ENCODE data around the gene CD244.

Gene CD244

GRCh38 chr1:160827418-160827817 lies 35.3 kb downstream of the CD244 start:
- H3K27me3 Mint-ChIP-seq, result no peaks in the 10 kb centered on the region
- no peaks in the 10 kb centered on the region for H3K9me3 Mint-ChIP-seq
- H3K4me1 Mint-ChIP-seq, result peaks cover 8% of the 10 kb centered on the region
- ATAC-seq (ENCODE audit: low read depth), result no peak
- no peak for DNase-seq (ENCODE audit: low spot score in 2 of 2)
- no peak overlapping the region for H3K4me3 Mint-ChIP-seq
- H3K27ac Mint-ChIP-seq, result peak overlapping the region; percentile 80
- H3K36me3 Mint-ChIP-seq, result peaks cover 25% of the 10 kb centered on the region

- H3K4me3 Mint-ChIP-seq, result no peak overlapping the region
- peaks cover 8% of the 10 kb centered on the region for H3K4me1 Mint-ChIP-seq
- ATAC-seq (ENCODE audit: low read depth), result no peak
- peaks cover 33% of the 10 kb centered on the region for H3K36me3 Mint-ChIP-seq
- DNase-seq (ENCODE audit: low spot score in 2 of 2), result no peak
- H3K27ac Mint-ChIP-seq, result peak overlapping the region; percentile 21
- no peaks in the 10 kb centered on the region for H3K27me3 Mint-ChIP-seq
- H3K9me3 Mint-ChIP-seq, result no peaks in the 10 kb centered on the region
Measured at GRCh38 chr1:160826546-160826945, 36.1 kb downstream of the CD244 start.

- ATAC-seq (ENCODE audit: low read depth) (no peak), DNase-seq (ENCODE audit: low spot score in 2 of 2) (no peak)
- no peaks in the 10 kb centered on the region for H3K27me3 Mint-ChIP-seq
- H3K4me3 Mint-ChIP-seq, result no peak overlapping the region
- H3K9me3 Mint-ChIP-seq, result no peaks in the 10 kb centered on the region
- peaks cover 45% of the 10 kb centered on the region for H3K36me3 Mint-ChIP-seq
- H3K4me1 Mint-ChIP-seq, result no peaks in the 10 kb centered on the region
- peak overlapping the region; percentile 62 for H3K27ac Mint-ChIP-seq
Measured at GRCh38 chr1:160823296-160823695, 39.4 kb downstream of the CD244 start.

GRCh38 chr1:160821627-160822026 lies 41.1 kb downstream of the CD244 start:
- Mint-ChIP-seq H3K27me3 (no peaks in the 10 kb centered on the region), H3K4me1 (no peaks in the 10 kb centered on the region), H3K9me3 (no peaks in the 10 kb centered on the region), H3K4me3 (no peak overlapping the region), H3K36me3 (peaks cover 35% of the 10 kb centered on the region), H3K27ac (no peak overlapping the region)
- DNase-seq (ENCODE audit: low spot score in 2 of 2), result no peak
- ATAC-seq (ENCODE audit: low read depth), result no peak

- peaks cover 40% of the 10 kb centered on the region for H3K36me3 Mint-ChIP-seq
- H3K27ac Mint-ChIP-seq, result peak overlapping the region; percentile 88
- no peaks in the 10 kb centered on the region for H3K27me3 Mint-ChIP-seq
- no peak overlapping the region for H3K4me3 Mint-ChIP-seq
- no peaks in the 10 kb centered on the region for H3K4me1 Mint-ChIP-seq
- DNase-seq (ENCODE audit: low spot score in 2 of 2) (no peak), ATAC-seq (ENCODE audit: low read depth) (no peak)
- H3K9me3 Mint-ChIP-seq, result no peaks in the 10 kb centered on the region
Measured at GRCh38 chr1:160819186-160819585, 43.5 kb downstream of the CD244 start.

- Mint-ChIP-seq H3K27ac (peak overlapping the region; percentile 88), H3K4me1 (no peaks in the 10 kb centered on the region), H3K27me3 (no peaks in the 10 kb centered on the region), H3K4me3 (no peak overlapping the region), H3K36me3 (peaks cover 46% of the 10 kb centered on the region), H3K9me3 (no peaks in the 10 kb centered on the region)
- no peak for DNase-seq (ENCODE audit: low spot score in 2 of 2)
- ATAC-seq (ENCODE audit: low read depth), result no peak
Measured at GRCh38 chr1:160818207-160818937, 44.3 kb downstream of the CD244 start.

- peaks cover 22% of the 10 kb centered on the region for H3K4me1 Mint-ChIP-seq
- no peak overlapping the region for H3K27ac Mint-ChIP-seq
- no peaks in the 10 kb centered on the region for H3K27me3 Mint-ChIP-seq
- H3K36me3 Mint-ChIP-seq, result peaks cover 48% of the 10 kb centered on the region
- no peak overlapping the region for H3K4me3 Mint-ChIP-seq
- no peaks in the 10 kb centered on the region for H3K9me3 Mint-ChIP-seq
- no peak for DNase-seq (ENCODE audit: low spot score in 2 of 2)
- no peak for ATAC-seq (ENCODE audit: low read depth)
Measured at GRCh38 chr1:160814856-160815255, 47.8 kb downstream of the CD244 start.

GRCh38 chr1:160814316-160814715 lies 48.4 kb downstream of the CD244 start:
- Mint-ChIP-seq H3K4me1 (peaks cover 24% of the 10 kb centered on the region), H3K4me3 (no peak overlapping the region), H3K36me3 (peaks cover 45% of the 10 kb centered on the region), H3K9me3 (no peaks in the 10 kb centered on the region), H3K27me3 (no peaks in the 10 kb centered on the region), H3K27ac (peak overlapping the region; percentile 68)
- no peak for ATAC-seq (ENCODE audit: low read depth)
- DNase-seq (ENCODE audit: low spot score in 2 of 2), result no peak

GRCh38 chr1:160813215-160813614 lies 49.5 kb downstream of the CD244 start:
- Mint-ChIP-seq H3K36me3 (peaks cover 47% of the 10 kb centered on the region), H3K27ac (peak overlapping the region; percentile 68), H3K27me3 (no peaks in the 10 kb centered on the region), H3K4me3 (no peak overlapping the region), H3K9me3 (no peaks in the 10 kb centered on the region), H3K4me1 (peaks cover 24% of the 10 kb centered on the region)
- ATAC-seq (ENCODE audit: low read depth) (no peak), DNase-seq (ENCODE audit: low spot score in 2 of 2) (no peak)

GRCh38 chr1:160811147-160811546 lies 51.5 kb downstream of the CD244 start:
- ATAC-seq (ENCODE audit: low read depth) (no peak), DNase-seq (ENCODE audit: low spot score in 2 of 2) (no peak)
- Mint-ChIP-seq H3K36me3 (peaks cover 60% of the 10 kb centered on the region), H3K4me3 (no peak overlapping the region), H3K27ac (peak overlapping the region; percentile 56), H3K9me3 (peaks cover 8% of the 10 kb centered on the region), H3K4me1 (peaks cover 35% of the 10 kb centered on the region), H3K27me3 (no peaks in the 10 kb centered on the region)

- Mint-ChIP-seq H3K27me3 (no peaks in the 10 kb centered on the region), H3K4me3 (no peak overlapping the region), H3K27ac (peak overlapping the region; percentile 56), H3K9me3 (peaks cover 12% of the 10 kb centered on the region), H3K36me3 (peaks cover 62% of the 10 kb centered on the region), H3K4me1 (peaks cover 40% of the 10 kb centered on the region)
- DNase-seq (ENCODE audit: low spot score in 2 of 2), result no peak
- no peak for ATAC-seq (ENCODE audit: low read depth)
Measured at GRCh38 chr1:160810486-160810885, 52.2 kb downstream of the CD244 start.

- H3K27ac Mint-ChIP-seq, result no peak overlapping the region
- H3K36me3 Mint-ChIP-seq, result peaks cover 66% of the 10 kb centered on the region
- DNase-seq (ENCODE audit: low spot score in 2 of 2), result no peak
- H3K4me3 Mint-ChIP-seq, result no peak overlapping the region
- H3K27me3 Mint-ChIP-seq, result no peaks in the 10 kb centered on the region
- peaks cover 53% of the 10 kb centered on the region for H3K4me1 Mint-ChIP-seq
- peaks cover 12% of the 10 kb centered on the region for H3K9me3 Mint-ChIP-seq
- no peak for ATAC-seq (ENCODE audit: low read depth)
Measured at GRCh38 chr1:160808289-160808688, 54.4 kb downstream of the CD244 start.

- no peaks in the 10 kb centered on the region for H3K27me3 Mint-ChIP-seq
- H3K9me3 Mint-ChIP-seq, result peaks cover 12% of the 10 kb centered on the region
- no peak for ATAC-seq (ENCODE audit: low read depth)
- H3K36me3 Mint-ChIP-seq, result peaks cover 65% of the 10 kb centered on the region
- DNase-seq (ENCODE audit: low spot score in 2 of 2), result no peak
- peaks cover 50% of the 10 kb centered on the region for H3K4me1 Mint-ChIP-seq
- H3K27ac Mint-ChIP-seq, result peak overlapping the region; percentile 85
- no peak overlapping the region for H3K4me3 Mint-ChIP-seq
Measured at GRCh38 chr1:160807738-160808137, 54.9 kb downstream of the CD244 start.

- Mint-ChIP-seq H3K4me3 (no peak overlapping the region), H3K9me3 (peaks cover 13% of the 10 kb centered on the region), H3K27ac (peak overlapping the region; percentile 85), H3K4me1 (peaks cover 53% of the 10 kb centered on the region), H3K27me3 (no peaks in the 10 kb centered on the region), H3K36me3 (peaks cover 68% of the 10 kb centered on the region)
- no peak for ATAC-seq (ENCODE audit: low read depth)
- DNase-seq (ENCODE audit: low spot score in 2 of 2), result no peak
Measured at GRCh38 chr1:160807247-160807646, 55.4 kb downstream of the CD244 start.

- peaks cover 13% of the 10 kb centered on the region for H3K9me3 Mint-ChIP-seq
- no peak for ATAC-seq (ENCODE audit: low read depth)
- no peaks in the 10 kb centered on the region for H3K27me3 Mint-ChIP-seq
- peak overlapping the region; percentile 85 for H3K27ac Mint-ChIP-seq
- H3K36me3 Mint-ChIP-seq, result peaks cover 64% of the 10 kb centered on the region
- H3K4me1 Mint-ChIP-seq, result peaks cover 48% of the 10 kb centered on the region
- H3K4me3 Mint-ChIP-seq, result no peak overlapping the region
- no peak for DNase-seq (ENCODE audit: low spot score in 2 of 2)
Measured at GRCh38 chr1:160806784-160807183, 55.9 kb downstream of the CD244 start.
